AG04449 (cell line): ENCODE results near the gene SPATA24.
"Not testable (repeated sequence)": the region's sequence is repeated elsewhere in the genome, so short reads cannot be mapped to it uniquely, and the experiment has no call there.

ENCODE experiments used
- CTCF ChIA-PET: fragments of 350-600 bp; formaldehyde crosslinking; extraction: SDS; loops from one replicate; lab custom pipeline; 2021; ENCODE audit warnings: antibody characterized with exemption; lab: Yijun Ruan, JAX
- POLR2A ChIA-PET: fragments of 400-600, 350-600 bp; formaldehyde crosslinking; extraction: SDS; loops from one replicate; lab custom pipeline; 2020; ENCODE audit warnings: antibody characterized with exemption, inconsistent platforms; lab: Yijun Ruan, JAX
- DNase-seq: peaks from one replicate; pipeline ENCODE4 v3.0.0-alpha.2; 2010; ENCODE audit warnings: low read depth, low spot score
- H3K4me3 ChIP-seq: 2 replicates; pipeline ENCODE4 v1.5.1; 2011; ENCODE audit warnings: low read depth, mild to moderate bottlenecking, control low read depth, low read length
- CTCF ChIP-seq: IDR thresholded peaks from one replicate; pipeline ENCODE4 v1.5.1; 2011; ENCODE audit warnings: mild to moderate bottlenecking, moderate library complexity, low read length, control low read depth, inconsistent platforms; ENCODE audit not compliant: insufficient read depth; ENCODE audit errors: missing control alignments

Gene SPATA24

GRCh38 chr5:139443831-139444453, 40.1 kb upstream of the SPATA24 start:
- CTCF ChIA-PET: interaction anchor here (1.2 to 4.4 kb wide), 4 partner anchors 21 to 189 kb away, joined by 4 to 18 read pairs (median 10); no protein-coding TSS in a partner anchor

GRCh38 chr5:139440416-139440815, 36.5 kb upstream of the SPATA24 start:
- H3K4me3 ChIP-seq: not testable (repeated sequence)
- CTCF ChIA-PET: interaction anchor here (4.4 to 8.4 kb wide), 3 partner anchors 18 to 74 kb away, joined by 18 to 87 read pairs (median 55); no protein-coding TSS in a partner anchor
- POLR2A ChIA-PET: interaction anchor here (1.4 kb wide), 1 partner anchor 42 kb away, joined by 11 read pairs; the partner anchor contains the start of gene STING1

More at GRCh38 chr5:139443831-139444453, 40.1 kb upstream of the SPATA24 start:
- no peak overlapping the region for H3K4me3 ChIP-seq
- POLR2A ChIA-PET: interaction anchor here (1.1 to 1.4 kb wide), 2 partner anchors 39 to 117 kb away, joined by 3 to 7 read pairs; partner anchors contain the start of genes STING1 and UBE2D2
- DNase-seq: no peak
- TF ChIP-seq CTCF: no peak

GRCh38 chr5:139439013-139439903, 35.4 kb upstream of the SPATA24 start, which contains the start of gene DNAJC18:
DNAJC18 (minus strand) TSS chr5:139439525; CDS start chr5:139439445, 80 bp downstream.
- peak within 1 kb of the TSS; percentile 91 for H3K4me3 ChIP-seq
- ChIA-PET POLR2A (interaction anchor here (0.7 to 1.8 kb wide), 5 partner anchors 16 to 50 kb away, joined by 3 to 11 read pairs (median 5); partner anchors contain the start of gene STING1), CTCF (interaction anchor here (0.9 to 8.4 kb wide), 4 partner anchors 12 to 75 kb away, joined by 3 to 87 read pairs (median 30); partner anchors contain the start of gene STING1)
- no peak for DNase-seq
- TF ChIP-seq CTCF: no peak

More at GRCh38 chr5:139440416-139440815, 36.5 kb upstream of the SPATA24 start:
- not testable (repeated sequence) for DNase-seq

GRCh38 chr5:139438707-139439012, 34.8 kb upstream of the SPATA24 start:
- no peak for DNase-seq
- peak overlapping the region; percentile 91 for H3K4me3 ChIP-seq
- no peak for TF ChIP-seq CTCF
- POLR2A ChIA-PET: interaction anchor here (0.8 to 1.8 kb wide), 3 partner anchors 27 to 50 kb away, joined by 3 to 6 read pairs (median 5); no protein-coding TSS in a partner anchor
- CTCF ChIA-PET: interaction anchor here (1.9 to 8.4 kb wide), 3 partner anchors 17 to 76 kb away, joined by 5 to 87 read pairs (median 55); partner anchors contain the start of gene STING1

- POLR2A ChIA-PET: no interaction called here
- H3K4me3 ChIP-seq: no peak overlapping the region
- CTCF ChIA-PET: interaction anchor here (1.2 to 8.4 kb wide), 4 partner anchors 10 to 93 kb away, joined by 4 to 87 read pairs (median 30); no protein-coding TSS in a partner anchor
- no peak for DNase-seq
- TF ChIP-seq CTCF: no peak
Observed at GRCh38 chr5:139435676-139436075, 31.8 kb upstream of the SPATA24 start.

- ChIA-PET POLR2A (no interaction called here), CTCF (interaction anchor here (1.5 to 8.4 kb wide), 4 partner anchors 10 to 83 kb away, joined by 5 to 87 read pairs (median 51); no protein-coding TSS in a partner anchor)
- H3K4me3 ChIP-seq: no peak overlapping the region
- no peak for TF ChIP-seq CTCF
- no peak for DNase-seq
Observed at GRCh38 chr5:139431706-139432105, 27.8 kb upstream of the SPATA24 start.
